ENCODE results near the gene NDE1.
A peak's percentile ranks its signal among the peaks of the same experiment; 100 is the strongest.

The NDE1 gene

DNA sequence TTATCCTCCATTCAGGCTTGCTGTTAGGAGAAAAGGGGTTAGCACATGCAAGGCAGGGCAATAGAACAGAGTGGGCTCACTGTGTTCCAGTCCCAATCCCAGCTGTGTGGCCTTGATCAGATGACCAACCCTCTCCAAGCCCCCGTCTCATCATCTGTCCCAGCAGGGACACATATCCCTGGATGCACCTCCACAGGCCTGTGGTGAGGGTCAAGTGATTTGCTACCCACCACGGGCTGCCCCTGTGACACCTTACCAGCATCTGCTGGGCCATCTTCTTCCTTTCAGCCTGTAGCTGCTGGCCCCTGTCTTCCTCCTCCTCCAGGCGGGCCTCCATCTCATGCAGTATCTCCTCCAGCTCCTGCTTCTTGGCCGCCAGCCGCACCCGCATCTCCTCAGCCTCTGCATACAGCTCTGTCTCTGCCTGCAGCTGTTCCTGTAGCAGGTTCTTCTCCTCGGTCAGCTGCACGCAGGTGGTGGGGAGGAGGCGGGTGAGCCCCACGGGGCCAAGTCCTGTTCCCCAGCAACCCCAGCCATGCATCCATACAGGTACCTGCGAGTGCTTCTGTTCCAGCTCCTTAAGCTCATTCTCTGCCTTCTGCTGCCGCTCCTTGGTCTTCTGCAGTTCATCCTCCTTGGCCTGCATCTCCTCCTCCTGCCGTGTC is 91.3 kb downstream of the NDE1 start:
- no peak for DNase-seq

DNA sequence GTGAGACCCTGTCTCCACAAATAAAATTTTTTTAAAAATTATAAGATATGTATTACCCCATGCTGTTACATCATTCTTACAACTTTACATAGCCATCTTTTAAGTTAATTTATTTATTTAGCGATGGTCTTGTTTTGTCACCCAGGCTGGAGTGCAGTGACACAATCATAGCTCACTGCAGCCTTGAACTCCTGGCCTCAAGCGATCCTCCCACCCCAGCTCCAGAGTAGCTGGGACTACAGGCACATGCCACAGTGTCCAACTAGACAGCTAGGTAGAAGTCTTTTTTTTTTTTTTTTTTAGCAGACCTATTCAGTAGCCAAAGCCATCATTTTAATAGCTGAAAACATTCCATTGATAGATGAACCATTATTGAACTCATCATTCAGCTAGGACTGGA is 92.7 kb downstream of the NDE1 start:
- no peak for DNase-seq

DNA sequence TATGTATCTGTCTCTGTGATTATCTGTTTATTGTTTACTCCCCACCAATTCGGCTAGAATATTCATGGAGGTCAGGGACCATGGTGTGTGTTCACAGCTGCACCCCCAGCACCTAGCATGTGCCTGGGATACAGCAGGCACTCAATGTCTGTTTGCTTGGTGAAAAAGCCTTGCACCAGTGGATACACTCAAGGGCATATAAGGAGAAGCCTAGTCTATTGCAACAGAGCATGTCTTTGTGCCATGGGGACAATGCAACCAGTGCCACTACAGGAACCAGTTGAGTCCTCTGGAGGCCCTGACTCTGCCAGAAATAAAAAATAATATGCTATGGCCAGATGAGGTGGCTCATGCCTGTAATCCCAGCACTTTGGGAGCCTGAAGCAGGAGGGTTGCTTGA is 93.6 kb downstream of the NDE1 start:
- no peak for DNase-seq

DNA sequence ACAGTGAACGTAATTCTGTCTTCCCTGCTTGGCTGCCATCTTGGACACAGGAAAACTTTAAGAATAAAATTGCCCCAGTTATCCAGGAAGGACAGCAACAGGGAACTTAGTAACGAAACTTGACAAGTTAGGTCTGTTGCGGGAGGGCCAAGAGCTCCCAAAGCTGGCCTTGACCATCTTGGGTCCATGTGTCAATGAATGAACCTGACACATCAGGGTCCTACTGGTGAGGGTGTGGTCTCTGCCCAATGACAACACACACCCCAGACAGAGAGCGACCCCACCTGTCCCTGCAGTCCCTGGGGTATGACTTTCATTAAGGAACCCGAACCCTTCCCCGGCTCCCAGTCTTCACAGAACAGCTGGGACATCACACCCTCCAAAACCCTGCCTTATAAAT is 96.3 kb downstream of the NDE1 start:
- DNase-seq, result no peak

DNA sequence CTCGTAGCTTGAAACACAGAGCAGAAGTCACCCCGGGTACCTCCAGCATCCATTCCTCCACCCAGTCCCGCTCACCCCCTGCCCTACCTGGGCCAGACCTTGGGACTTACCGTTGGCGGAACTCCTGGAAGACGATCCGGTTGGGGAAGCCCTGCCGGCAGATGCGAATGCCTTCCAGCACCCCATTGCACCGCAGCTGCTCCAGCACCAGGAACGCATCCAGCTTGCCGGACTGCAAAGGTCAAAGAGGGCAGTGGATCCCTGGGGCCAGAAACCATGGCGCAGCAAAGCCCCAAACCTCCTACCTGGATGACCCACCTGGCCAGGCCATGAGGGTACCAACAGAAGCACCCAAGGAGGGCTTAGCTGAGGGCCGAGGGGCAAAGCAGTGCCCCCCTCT is 97.9 kb downstream of the NDE1 start:
- no peak for DNase-seq

DNA sequence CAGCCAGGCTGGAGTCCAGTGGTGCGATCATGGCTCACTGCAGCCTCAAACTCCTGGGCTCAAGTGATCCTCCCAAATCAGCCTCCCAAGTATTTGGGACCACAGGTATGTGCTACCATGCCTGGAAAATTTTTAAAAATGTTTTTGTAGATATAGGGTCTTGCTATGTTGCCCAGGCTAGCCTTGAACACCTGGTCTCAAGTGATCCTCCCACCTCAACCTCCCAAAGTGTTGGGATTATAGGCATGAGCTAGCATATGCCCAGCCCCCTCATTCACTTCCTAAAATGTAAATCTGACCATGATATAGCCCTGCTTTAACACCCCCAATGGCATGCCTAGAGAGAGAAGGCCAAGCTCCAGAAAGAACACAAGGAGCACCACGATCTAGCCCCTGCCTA is 98.6 kb downstream of the NDE1 start:
- DNase-seq, result no peak

DNA sequence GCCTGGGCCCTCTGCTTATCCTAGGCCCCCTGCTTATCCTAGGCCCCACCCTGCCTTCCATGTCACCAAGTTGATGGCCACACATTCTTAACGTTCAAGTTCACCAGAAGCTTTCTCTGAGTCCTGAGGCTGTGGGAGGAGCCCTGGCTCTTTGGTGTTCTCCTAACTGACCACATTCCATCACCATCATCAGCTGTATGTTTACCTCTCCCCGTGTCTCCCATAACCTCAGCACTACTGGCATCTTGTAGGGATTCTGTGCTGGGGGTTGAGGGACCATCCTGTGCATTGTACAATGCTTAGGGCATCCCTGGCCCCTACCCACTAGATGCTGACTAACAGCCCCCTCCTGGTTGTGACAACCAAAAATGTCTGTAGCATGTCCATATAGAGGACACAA is 99.3 kb downstream of the NDE1 start:
- no peak for DNase-seq

DNA sequence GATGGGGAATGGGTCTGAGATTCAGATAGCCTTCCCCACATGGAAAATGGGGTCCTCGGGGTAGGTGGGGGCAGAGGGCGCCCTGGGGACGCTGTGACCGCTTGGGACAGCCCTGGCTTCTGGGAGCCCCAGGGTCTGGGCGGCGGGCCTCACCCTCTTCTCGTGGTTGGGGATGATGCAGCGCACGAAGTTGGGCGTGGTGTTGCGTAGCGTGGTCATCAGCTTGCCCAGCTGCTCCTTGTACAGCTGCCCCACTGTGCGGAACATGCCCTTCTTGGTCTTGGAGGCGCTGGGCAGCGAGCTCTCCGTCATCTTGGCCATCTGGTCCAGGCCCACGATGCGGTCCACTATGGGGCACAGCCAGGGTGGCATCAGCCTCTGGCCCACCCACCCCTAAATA is 99.9 kb downstream of the NDE1 start:
- DNase-seq, result no peak

DNA sequence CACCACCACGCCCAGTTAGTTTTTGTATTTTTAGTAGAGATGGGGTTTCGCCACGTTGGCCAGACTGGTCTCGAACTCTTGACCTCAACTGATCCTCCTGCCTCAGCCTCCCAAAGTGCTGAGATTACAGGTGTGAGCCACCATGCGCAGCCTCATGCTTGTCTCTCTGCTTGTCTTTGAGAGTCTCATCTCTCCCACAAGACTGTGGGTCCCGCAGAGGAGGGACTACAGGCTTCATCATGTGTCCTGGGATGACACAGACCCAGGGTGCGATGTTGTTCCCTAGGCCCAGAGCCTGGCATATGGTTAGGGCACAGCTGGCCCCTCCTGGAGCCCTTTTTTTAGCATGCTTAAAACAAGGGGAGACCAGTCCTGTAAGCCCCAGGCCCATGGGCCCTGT is 101.9 kb downstream of the NDE1 start:
- no peak for DNase-seq

DNA sequence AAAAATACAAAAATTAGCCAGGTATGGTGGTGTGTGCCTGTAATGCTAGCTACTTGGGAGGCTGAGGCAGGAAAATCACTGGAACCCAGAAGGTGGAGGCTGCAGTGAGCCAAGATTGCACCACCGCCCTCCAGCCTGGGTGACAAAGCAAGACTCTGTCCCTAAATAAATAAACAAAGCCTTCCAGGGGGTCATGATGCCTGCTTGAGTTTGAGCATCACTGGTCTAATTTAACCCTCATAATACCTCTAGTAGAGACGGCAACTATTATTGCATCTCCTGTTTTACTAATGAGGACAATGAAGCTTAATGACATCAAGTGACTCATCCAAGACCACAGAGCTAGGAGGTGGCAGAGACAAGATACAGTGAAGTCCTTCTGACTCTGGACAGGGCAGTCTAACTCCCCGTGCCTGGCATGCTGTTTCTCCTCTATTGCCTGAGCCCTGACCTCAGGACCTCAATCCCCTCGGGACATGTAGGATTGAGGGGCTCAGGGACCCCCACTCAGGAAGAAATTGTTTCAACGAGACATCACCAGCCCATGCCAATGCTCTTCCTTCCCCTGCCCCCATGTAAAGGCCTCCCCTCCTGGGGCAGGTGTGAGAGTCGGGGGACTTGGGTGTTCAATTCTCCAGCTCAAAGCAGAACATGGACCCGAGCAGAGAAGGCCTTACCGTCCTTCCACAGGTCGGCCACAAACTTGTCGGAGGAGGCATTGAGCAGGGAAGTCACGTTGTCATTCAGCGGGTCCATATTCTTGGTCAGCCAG is 102.9 kb downstream of the NDE1 start:
- no peak for DNase-seq

DNA sequence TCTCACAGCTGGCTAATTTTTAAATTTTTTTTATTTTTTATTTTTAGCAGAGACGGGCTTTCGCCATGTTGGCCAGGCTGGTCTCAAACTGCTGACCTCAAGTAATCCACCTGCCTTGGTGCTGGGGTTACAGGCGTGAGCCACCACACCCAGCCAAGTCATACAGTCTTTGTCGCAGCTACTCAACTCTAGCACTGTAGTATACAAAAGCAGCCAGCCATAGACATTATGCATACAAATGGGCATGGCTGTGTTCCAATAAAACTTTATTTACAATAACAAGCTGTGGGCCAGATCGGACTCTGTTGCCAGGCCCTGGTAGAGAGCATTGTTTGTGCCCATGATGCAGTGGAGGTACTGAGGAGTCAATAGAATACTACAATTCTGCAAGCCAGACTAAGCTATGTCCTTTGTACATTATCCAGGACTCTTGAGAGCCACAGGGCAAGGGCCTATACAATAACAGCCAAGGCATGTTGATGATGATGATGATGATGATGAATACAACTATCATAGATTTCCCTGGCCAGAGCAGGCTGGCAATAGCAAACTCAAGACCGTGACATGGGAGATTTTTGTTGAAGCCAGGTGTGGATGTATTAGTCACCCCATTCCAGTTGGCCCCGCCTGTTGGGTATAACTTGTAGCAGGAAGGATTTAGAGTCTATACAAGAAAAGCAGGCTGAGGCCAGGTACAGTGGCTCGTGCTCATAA is 104.9 kb downstream of the NDE1 start:
- no peak for DNase-seq

DNA sequence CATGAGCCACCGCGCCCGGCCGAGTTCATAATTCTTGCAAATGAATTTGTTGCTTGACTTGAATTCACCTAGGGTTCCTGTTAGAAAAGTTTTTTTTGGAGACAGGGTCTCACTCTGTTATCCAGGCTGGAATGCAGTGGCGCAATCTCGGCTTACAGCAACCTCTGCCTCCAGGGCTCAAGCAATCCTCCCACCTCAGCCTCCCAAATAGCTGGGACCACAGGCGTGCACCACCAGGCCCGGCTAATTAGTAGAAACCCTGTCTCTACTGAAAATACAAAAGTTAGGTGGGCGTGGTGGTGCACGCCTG is 107.0 kb downstream of the NDE1 start:
- no peak for DNase-seq

DNA sequence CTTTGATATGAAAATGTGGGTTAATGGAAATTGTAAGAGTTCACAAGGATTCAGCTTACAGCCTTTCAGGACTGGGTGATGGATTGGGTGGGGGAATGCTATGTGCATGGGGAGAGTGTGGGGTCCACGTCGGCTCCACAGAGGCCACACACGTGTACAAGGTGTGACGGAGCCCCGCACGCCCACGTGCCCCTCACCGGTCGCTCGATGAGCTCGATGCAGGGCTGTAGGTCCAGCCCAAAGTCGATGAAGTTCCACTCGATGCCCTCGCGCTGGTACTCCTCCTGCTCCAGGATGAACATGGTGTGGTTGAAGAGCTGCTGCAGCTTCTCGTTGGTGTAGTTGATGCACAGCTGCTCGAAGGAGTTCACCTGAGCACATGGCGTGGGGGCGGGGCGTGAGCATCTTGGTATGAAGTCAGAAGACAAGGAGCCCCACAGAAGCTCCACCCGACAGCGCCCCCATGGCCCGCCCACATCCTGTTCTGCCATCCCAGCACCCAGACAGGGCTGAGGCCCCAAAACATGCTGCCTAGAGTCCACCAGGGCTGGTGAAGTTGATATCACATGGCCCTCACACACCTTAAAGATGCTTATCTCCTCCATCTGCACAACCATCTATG is 107.7 kb downstream of the NDE1 start:
- peak; percentile 9 for DNase-seq

DNA sequence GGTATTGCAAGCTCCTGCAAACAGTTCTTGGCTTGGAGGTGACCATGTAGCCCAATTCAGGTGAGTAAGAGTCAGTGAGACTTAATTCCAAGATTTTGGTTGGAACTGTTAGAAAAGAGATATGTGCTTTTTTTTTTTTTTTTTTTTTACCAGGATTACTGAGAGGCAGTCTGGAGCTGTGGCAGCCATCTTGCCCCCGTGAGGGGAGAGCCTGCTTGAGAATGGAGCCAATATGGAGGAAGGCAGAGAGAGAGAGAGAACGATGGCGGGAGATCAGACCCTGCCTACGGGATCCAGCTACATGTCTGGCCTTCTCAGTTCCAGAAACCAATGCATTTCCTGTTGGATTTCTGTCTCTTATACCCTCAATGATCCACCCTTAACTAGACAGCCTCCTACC is 109.0 kb downstream of the NDE1 start:
- no peak for DNase-seq

DNA sequence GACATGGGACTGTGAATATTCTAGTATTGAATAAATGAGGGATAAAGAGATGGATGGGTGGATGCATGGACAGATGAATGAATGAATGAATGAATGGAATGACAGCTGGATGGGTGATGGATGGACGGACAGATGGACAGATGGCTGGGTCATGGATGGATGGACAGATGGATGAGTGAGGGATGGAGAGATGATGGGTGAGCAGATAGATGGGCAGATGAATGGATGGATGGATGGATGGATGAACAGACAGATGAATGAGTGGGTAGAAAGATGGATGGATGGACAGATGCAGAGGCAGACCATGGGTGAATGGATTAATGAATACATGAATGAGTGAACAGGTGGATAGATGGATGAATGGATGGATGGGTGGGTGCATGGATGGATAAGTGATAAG is 110.1 kb downstream of the NDE1 start:
- no peak for DNase-seq

DNA sequence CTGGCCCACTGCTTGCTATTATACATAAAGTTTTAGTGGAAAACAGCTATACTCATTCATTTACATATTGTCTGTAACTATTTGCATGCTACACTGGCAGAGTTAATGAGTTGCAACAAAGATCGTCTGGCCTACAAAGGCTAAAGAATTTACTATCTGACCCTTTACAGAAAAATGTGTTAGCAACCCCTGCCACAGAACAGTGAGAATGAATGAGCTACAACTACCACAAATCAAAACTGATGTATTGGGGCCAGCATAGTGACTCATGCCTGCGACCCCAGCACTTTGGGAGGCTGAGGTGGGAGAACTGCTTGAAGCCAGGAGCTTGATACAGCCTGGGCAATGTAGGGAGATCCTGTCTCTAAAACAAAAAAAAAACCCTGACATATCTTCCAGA is 114.1 kb downstream of the NDE1 start:
- DNase-seq, result no peak

DNA sequence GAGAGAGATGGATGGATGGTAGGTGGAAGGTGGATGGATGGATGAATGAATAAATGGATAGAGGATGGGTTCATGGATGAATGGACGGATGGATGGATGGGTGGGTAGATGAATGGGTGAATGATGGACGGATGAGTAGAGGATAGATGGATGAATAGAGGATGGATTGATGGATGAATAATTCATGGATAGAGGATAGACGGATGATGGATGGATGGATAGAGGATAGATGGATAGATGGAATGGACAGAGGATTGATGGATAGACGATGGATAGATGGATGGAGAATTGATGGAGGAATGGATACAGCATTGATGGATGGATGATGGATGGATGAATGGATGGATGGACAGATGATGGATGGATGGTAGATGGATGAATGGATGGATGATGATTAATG is 115.1 kb downstream of the NDE1 start:
- no peak for DNase-seq

DNA sequence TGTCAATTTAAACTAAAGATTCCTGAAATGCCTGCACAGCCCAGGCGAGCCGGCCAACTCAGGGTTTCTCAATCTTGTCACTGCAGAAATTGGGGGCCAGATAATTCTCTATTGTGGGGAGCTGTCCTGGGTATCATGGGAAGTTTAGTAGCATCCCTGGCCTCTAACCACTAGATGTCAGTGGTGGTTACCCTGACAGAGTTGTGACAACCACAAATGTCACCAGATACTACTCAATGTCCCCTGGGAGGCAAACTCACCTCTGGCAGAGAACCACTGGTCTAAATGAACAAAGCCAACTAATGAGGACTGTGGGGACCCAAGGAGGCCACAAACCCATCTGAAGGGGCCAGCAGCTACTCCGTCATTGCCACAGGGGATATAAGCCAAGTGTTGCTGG is 115.8 kb downstream of the NDE1 start:
- peak; percentile 73 for DNase-seq

DNA sequence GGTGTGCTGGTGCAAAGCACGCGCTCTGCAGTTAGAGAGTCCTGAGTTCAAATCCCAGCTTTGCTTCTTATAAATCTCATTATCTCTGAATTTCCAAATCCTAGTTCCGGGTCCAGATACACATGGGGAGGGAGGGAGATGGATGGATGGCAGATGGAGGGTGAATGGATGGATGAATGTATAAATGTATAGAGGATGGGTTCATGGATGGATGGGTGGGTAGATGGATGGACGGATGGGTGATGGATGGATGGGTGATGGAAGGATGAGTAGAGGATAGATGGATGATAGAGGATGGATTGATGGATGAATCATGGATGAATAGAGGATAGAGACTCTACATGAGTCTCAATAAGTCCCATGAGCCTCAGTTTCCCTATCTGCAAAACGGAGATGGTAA is 116.9 kb downstream of the NDE1 start:
- no peak for DNase-seq

DNA sequence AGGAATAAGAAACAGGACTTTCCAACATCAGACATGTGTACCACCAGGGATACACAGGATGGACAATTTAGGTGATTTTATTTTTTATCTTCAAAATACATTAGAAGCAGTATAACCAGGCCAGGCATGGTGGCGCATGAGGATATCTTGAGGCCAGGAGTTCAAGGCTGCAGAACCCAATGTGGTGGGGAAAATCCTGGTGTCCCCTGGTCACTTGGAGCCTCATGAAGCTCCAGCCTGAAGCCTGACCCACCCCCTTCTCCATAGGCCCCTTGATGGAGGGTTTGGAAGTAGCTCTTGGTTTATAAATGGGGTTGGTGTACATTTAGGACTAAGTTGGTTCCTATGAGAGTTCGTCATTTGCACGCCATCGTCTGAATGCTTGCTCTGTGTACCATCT is 118.2 kb downstream of the NDE1 start:
- no peak for DNase-seq

DNA sequence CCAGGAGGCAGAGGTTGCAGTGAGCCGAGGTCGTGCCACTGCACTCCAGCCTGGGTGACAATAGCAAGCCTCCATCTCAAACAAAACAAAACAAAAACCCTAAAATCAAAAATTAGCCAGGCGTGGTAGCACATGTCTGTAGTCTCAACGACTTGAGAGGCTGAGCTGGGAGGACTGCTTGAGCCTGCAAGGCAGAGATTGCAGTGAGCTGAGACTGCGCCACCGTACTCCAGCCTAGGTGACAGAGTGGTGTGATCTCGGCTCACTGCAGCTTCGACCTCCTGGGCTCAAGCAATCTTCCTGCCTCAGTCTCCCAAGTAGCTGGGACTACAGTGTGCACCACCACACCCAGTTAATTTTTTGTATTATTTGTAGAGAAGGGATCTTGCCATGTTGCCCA is 119.2 kb downstream of the NDE1 start:
- DNase-seq, result no peak

DNA sequence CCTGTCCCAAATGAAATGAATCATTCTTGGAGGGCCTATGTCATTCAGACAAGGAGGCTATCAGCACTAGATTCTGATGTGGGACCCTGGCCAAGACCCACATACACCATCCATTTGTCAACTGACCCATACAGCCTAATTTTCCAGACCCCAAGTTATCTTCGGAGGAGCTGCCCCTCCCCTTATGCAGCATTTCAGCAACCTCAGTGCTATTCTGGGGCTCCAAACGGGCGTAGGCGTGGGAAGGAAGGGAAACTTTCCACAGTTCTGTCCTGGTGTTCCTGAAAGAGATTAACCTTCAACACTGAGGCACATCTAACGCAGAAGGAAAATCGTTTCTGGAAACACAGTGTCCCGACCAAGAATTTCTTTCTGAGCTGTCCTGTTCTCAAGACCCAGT is 120.1 kb downstream of the NDE1 start:
- no peak for DNase-seq

DNA sequence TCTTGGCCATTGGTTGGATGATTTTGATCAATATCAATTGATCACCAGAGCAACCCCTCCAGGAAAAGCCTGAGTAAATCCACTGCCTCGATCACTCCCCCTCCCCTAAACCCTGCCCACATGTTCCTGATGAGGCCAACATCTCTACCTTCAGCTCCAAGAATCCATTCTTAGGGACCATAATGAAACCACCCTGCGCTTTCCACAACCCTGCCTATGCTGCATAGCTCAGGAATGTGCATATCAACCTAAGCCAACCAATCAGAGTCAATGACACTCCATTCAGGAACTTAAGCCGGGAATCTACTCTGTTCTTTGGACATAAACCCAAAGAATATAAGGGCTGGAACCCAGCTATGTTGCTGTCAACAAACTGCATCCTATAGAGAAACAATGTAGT is 120.5 kb downstream of the NDE1 start:
- no peak for DNase-seq

DNA sequence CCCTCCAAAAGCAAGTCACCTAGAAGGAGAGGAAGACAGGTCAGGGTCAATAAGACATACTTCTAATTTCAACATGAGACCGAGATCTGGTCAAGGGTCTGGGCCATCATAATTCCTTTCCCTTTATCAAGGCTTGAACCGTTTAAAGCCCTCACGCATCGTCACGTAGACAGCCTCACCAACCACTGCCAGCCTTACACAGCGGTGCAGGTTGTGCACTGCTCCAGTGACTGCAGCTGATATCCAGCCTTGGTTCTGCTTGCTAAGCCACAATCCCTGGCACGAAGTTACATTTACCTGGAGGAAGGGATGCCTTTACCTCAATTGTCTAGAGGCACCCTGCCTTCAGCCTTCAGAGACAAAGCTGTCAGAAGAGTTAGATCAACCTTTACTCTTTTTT is 121.6 kb downstream of the NDE1 start:
- DNase-seq, result no peak
